Panc1 (cell line): ENCODE measurements around the gene AAK1. TPM values are rescaled to one million over a fixed set of nuclear protein-coding genes. Genes with fewer than 3 reads are reported as not detected.

Experiments
- ATAC-seq: fragments of 200-7000 bp; cut with Tn5 transposase; 2 replicates; pipeline ENCODE4 v1.9.1; 2020; ENCODE audit warnings: mild to moderate bottlenecking, moderate library complexity
- BruUV-seq: library from RNA; stranded (reverse); fragments of 400-500 nt; replicated peaks from 2 replicates; lab custom pipeline; 2021; lab: Mats Ljungman, UMichigan
- CTCF ChIA-PET: fragments of 300-600 bp; sonication (Branson Sonifier 250); formaldehyde crosslinking; loops from one replicate; lab custom pipeline; 2022; ENCODE audit warnings: antibody characterized with exemption; lab: Charles Lee
- POLR2A ChIA-PET: fragments of 300-600 bp; sonication (Branson Sonifier 250); formaldehyde crosslinking; loops from one replicate; lab custom pipeline; 2022; ENCODE audit warnings: antibody characterized with exemption; lab: Charles Lee
- DNase-seq: peaks from one replicate; pipeline ENCODE4 v3.0.0-alpha.2; 2010; ENCODE audit warnings: low read depth, low spot score
- H3K27ac ChIP-seq: 2 replicates; pipeline ENCODE4 v1.5.1; 2011; ENCODE audit warnings: mild to moderate bottlenecking, low read length, inconsistent platforms
- H3K27me3 ChIP-seq: fragments of 200-500 bp; sonication (Bioruptor generic); 2 replicates; pipeline ENCODE4 v1.6.0; 2014; ENCODE audit warnings: low read length, inconsistent platforms; ENCODE audit not compliant: control insufficient read depth, insufficient read depth
- H3K36me3 ChIP-seq: fragments of 200-500 bp; sonication (Bioruptor generic); 2 replicates; pipeline ENCODE4 v1.5.1; 2014; ENCODE audit warnings: inconsistent platforms, mild to moderate bottlenecking, low read length, moderate library complexity; ENCODE audit not compliant: control insufficient read depth, insufficient read depth
- H3K4me1 ChIP-seq: 2 replicates; pipeline ENCODE4 v1.5.1; 2011; ENCODE audit warnings: inconsistent platforms, mild to moderate bottlenecking, low read length, moderate library complexity; ENCODE audit not compliant: control insufficient read depth, insufficient read depth
- H3K4me3 ChIP-seq, 2 experiments: 2 replicates each; pipeline ENCODE4 v1.5.1; 2011 to 2012; ENCODE audit warnings: low read depth in 2 of 2, low read length in 2 of 2, mild to moderate bottlenecking in 2 of 2, inconsistent platforms in 1 of 2, moderate library complexity in 1 of 2
- H3K9me3 ChIP-seq: fragments of 200-500 bp; sonication (Bioruptor generic); 2 replicates; pipeline ENCODE4 v1.5.1; 2014; ENCODE audit warnings: low read depth, mild to moderate bottlenecking, inconsistent platforms, low read length, moderate library complexity; ENCODE audit not compliant: control insufficient read depth, insufficient read depth
- CTCF ChIP-seq: fragments of 450-650 bp; IDR thresholded peaks from 2 replicates; pipeline ENCODE4 v1.5.1; 2017; ENCODE audit warnings: mild to moderate bottlenecking
- POLR2AphosphoS5 ChIP-seq: IDR thresholded peaks from 2 replicates; pipeline ENCODE4 v1.6.1; 2012; ENCODE audit warnings: mild to moderate bottlenecking, low read depth, low read length, moderate library complexity
- REST ChIP-seq, 2 experiments: IDR thresholded peaks; 2 replicates each; pipeline ENCODE4 v1.6.1; 2011 to 2012; ENCODE audit warnings: low read depth in 2 of 2, control low read depth in 1 of 2, low read length in 1 of 2, mild to moderate bottlenecking in 1 of 2, moderate library complexity in 1 of 2; ENCODE audit not compliant: insufficient read depth in 1 of 2
- SIN3A ChIP-seq: IDR thresholded peaks from 2 replicates; pipeline ENCODE4 v1.6.1; 2012; ENCODE audit warnings: low read depth, mild to moderate bottlenecking, low read length, moderate library complexity, borderline replicate concordance; ENCODE audit not compliant: insufficient read depth
- TCF7L2 ChIP-seq: IDR thresholded peaks from 2 replicates; pipeline ENCODE4 v1.6.1; 2011; ENCODE audit warnings: mild to moderate bottlenecking, low read depth, low read length, inconsistent platforms
- in situ Hi-C: cut with HindIII; loops from 2 replicates; pipeline ENCODE4 v1.10.0; 2016; ENCODE audit warnings: low sequenced_read_pairs, low pct_unique_long_range_greater_than_20kb
- intact Hi-C: fragments of 100-400 bp; cut with micrococcal nuclease; formaldehyde crosslinking; loops from one replicate; pipeline ENCODE4 v1.10.0; 2022; ENCODE audit not compliant: unreplicated experiment
- total RNA-seq: library from RNA; stranded (reverse); gene quantifications from one replicate; pipeline ENCODE4 v1.2.1, GENCODE V29; 2021; ENCODE audit not compliant: unreplicated experiment

Gene AAK1
- total RNA-seq, 1 experiment from 2014 or later: 123 TPM

GRCh38 chr2:69510204-69510603 is 133.3 kb downstream of the AAK1 start:
- DNase-seq: no peak
- POLR2A ChIA-PET: no interaction called here
- intact Hi-C loops: no loop called here
- TF ChIP-seq CTCF (no peak), REST (IDR thresholded peaks at IDR 0.05; ENCODE audit: insufficient read depth in 1 of 2, low read depth in 2 of 2, low read length in 1 of 2) (no peak), POLR2AphosphoS5 (no peak), SIN3A (no peak), TCF7L2 (no peak)
- no peak overlapping the region for H3K27ac ChIP-seq
- BruUV-seq: no TSS peak
- H3K27me3 ChIP-seq: no peaks in the 10 kb centered on the region
- H3K36me3 ChIP-seq: peaks cover 24% of the 10 kb centered on the region
- CTCF ChIA-PET: no interaction called here
- no peaks in the 10 kb centered on the region for H3K9me3 ChIP-seq
- in situ Hi-C loops: no loop called here
- no peaks in the 10 kb centered on the region for H3K4me1 ChIP-seq
- no peak overlapping the region for H3K4me3 ChIP-seq
- ATAC-seq: no peak

DNA sequence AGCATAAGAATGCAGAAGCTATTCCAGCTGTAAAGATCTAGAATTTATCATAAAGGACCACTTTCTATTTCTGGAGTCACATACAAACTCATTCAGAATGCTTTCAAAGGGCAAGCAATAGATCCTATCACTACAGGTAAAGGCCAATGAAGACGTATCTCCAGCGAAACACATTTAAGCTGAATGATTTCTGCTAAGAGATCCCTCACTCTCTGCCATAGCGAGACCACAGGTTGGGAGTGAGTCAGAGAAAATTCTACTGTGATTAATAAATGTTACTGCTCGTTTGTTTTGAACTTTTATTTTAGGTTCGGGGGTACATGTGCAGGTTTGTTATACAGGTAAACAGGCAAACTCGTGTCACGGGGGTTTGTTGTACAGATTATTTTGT is 133.8 kb downstream of the AAK1 start:
- DNase-seq: no peak
- H3K4me1 ChIP-seq: no peaks in the 10 kb centered on the region
- peaks cover 24% of the 10 kb centered on the region for H3K36me3 ChIP-seq
- CTCF ChIA-PET: interaction anchor here (0.6 kb wide), 1 partner anchor 76 kb away, joined by 4 read pairs; no protein-coding TSS in a partner anchor
- BruUV-seq: no TSS peak
- POLR2A ChIA-PET: no interaction called here
- no peak overlapping the region for H3K27ac ChIP-seq
- intact Hi-C loops (loop anchor here (10.0 kb wide), 1 partner anchor 1845 kb away; no protein-coding TSS in a partner anchor), in situ Hi-C loops (no loop called here)
- H3K9me3 ChIP-seq: no peaks in the 10 kb centered on the region
- no peaks in the 10 kb centered on the region for H3K27me3 ChIP-seq
- ATAC-seq: no peak
- TF ChIP-seq SIN3A (no peak), CTCF (no peak), REST (IDR thresholded peaks at IDR 0.05; ENCODE audit: insufficient read depth in 1 of 2, low read depth in 2 of 2, low read length in 1 of 2) (no peak), POLR2AphosphoS5 (no peak), TCF7L2 (no peak)
- H3K4me3 ChIP-seq: no peak overlapping the region
